ENCODE data around the gene DLK2. TPM values are rescaled to one million over a fixed set of nuclear protein-coding genes. Genes with fewer than 3 reads are reported as not detected.
"Not testable (repeated sequence)": the region's sequence is repeated elsewhere in the genome, so short reads cannot be mapped to it uniquely, and the experiment has no call there.

The DLK2 gene
- total and polyA plus RNA-seq, 2 of the 13 experiments (the other 11 are each of a cell fraction or from before 2014, with no cell fraction given) = 1.2 to 3.8 TPM

DNA sequence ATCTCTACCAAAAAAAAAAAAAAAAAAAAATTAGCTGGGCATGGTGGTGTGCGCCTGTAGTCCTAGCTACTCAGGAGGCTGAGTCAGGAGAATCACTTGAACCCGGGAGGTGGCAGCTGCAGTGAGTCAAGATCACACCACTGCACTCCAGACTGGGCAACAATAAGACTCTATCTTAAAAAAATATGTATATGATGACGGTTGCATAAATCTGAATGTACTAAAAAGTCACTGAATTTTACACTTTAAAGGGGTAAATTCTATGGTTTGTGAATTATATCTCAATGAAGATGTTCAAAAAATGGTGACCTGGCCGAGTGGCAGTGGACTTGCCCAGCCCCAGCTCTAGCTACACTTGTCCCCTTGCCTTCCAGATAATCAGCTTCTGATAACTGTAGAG lies 38.4 kb downstream of the DLK2 start:
- H2AFZ ChIP-seq (ENCODE audit: low read length) = no peak overlapping the region
- in situ Hi-C loops (cut with HindIII; ENCODE audit: extremely low pct_ligation_motif_present, low pct_unique_long_range_greater_than_20kb) = no loop called here
- H3K9ac ChIP-seq (ENCODE audit: insufficient read depth, low read depth, low read length) = no peak overlapping the region
- peaks cover 0 to 16% of the 10 kb centered on the region in 2 experiments; a peak in 3 of 5 replicates for H3K27me3 ChIP-seq (ENCODE audit: control insufficient read depth in 1 of 2, insufficient read depth in 2 of 2, low read length in 2 of 2)
- no peaks in the 10 kb centered on the region for H3K36me3 ChIP-seq (replicated peaks in 1 of 2; ENCODE audit: control insufficient read depth in 1 of 2, insufficient read depth in 2 of 2, low read length in 2 of 2)
- FAIRE-seq (no peak), ATAC-seq (no peak), DNase-seq (ENCODE audit: low spot score) (no peak)
- H3K79me2 ChIP-seq (ENCODE audit: insufficient read depth, low read length) = no peaks in the 10 kb centered on the region
- no peak overlapping the region for H3K4me3 ChIP-seq (replicated peaks in 1 of 3; ENCODE audit: insufficient read depth in 1 of 3, low read depth in 2 of 3, low read length in 3 of 3)
- no peaks in the 10 kb centered on the region for H4K20me1 ChIP-seq (ENCODE audit: insufficient read depth, low read length)
- TF ChIP-seq SCMH1 (CRISPR knock-in tag; IDR thresholded peaks at IDR 0.05; ENCODE audit: borderline replicate concordance) (no peak), MAFK (conservative IDR thresholded peaks at IDR 0.05 in 1 of 2, IDR thresholded peaks at IDR 0.05 in 1 of 2; ENCODE audit: low read length in 2 of 2) (peak in 1 of 2 experiments; percentile 58; a peak in 2 of 4 replicates)
- 45% methylated on average over 4 of the region's 4 CpGs for WGBS (ENCODE audit: low lambda C conversion rate)
- no peaks in the 10 kb centered on the region for H3K4me1 ChIP-seq (ENCODE audit: insufficient read depth, low read length)
- BruUV-seq (replicated peaks) = no TSS peak
- intact Hi-C loops (cut with micrococcal nuclease; ENCODE audit: unreplicated experiment) = no loop called here
- ChIA-PET POLR2A (interaction anchor here (0.7 kb wide), 1 partner anchor 71 kb away, joined by 3 read pairs; no protein-coding TSS in a partner anchor), CTCF (ENCODE audit: low intra/inter-chr PET ratio, low total read pairs) (no interaction called here)
- H3K27ac ChIP-seq (ENCODE audit: extremely low read length, insufficient read depth, low read length) = no peak overlapping the region
- H3K4me2 ChIP-seq (ENCODE audit: low read depth, low read length) = no peak overlapping the region
- no peaks in the 10 kb centered on the region for H3K9me3 ChIP-seq (ENCODE audit: low read length)

GRCh38 chr6:43415275-43415674 lies 40.1 kb downstream of the DLK2 start:
- H3K9ac ChIP-seq (ENCODE audit: insufficient read depth, low read depth, low read length); H3K36me3 ChIP-seq (replicated peaks in 1 of 2; ENCODE audit: control insufficient read depth in 1 of 2, insufficient read depth in 2 of 2, low read length in 2 of 2); DNase-seq (ENCODE audit: low spot score); H3K4me3 ChIP-seq (replicated peaks in 1 of 3; ENCODE audit: insufficient read depth in 1 of 3, low read depth in 2 of 3, low read length in 3 of 3); H3K27ac ChIP-seq (ENCODE audit: extremely low read length, insufficient read depth, low read length); CTCF ChIA-PET (ENCODE audit: low intra/inter-chr PET ratio, low total read pairs); ATAC-seq; H3K4me2 ChIP-seq (ENCODE audit: low read depth, low read length); in situ Hi-C loops (cut with HindIII; ENCODE audit: extremely low pct_ligation_motif_present, low pct_unique_long_range_greater_than_20kb); intact Hi-C loops (cut with micrococcal nuclease; ENCODE audit: unreplicated experiment); H3K79me2 ChIP-seq (ENCODE audit: insufficient read depth, low read length); FAIRE-seq; H3K4me1 ChIP-seq (ENCODE audit: insufficient read depth, low read length); H2AFZ ChIP-seq (ENCODE audit: low read length); BruUV-seq (replicated peaks); H4K20me1 ChIP-seq (ENCODE audit: insufficient read depth, low read length); H3K9me3 ChIP-seq (ENCODE audit: low read length); TF ChIP-seq ATF7, CREB1 (CRISPR knock-in tag; IDR thresholded peaks at IDR 0.05): not testable (repeated sequence)
- peaks cover 0 to 16% of the 10 kb centered on the region in 2 experiments; a peak in 3 of 5 replicates for H3K27me3 ChIP-seq (ENCODE audit: control insufficient read depth in 1 of 2, insufficient read depth in 2 of 2, low read length in 2 of 2)
- 53% methylated on average over 8 of the region's 8 CpGs for WGBS (ENCODE audit: low lambda C conversion rate)
- POLR2A ChIA-PET = interaction anchor here (1.2 kb wide), 1 partner anchor 46 kb away, joined by 3 read pairs; the partner anchor contains the start of gene ZNF318
- TF ChIP-seq ATF7 (IDR thresholded peaks at IDR 0.05) (peak; percentile 96), CREB1 (IDR thresholded peaks at IDR 0.05) (peak; percentile 97)
